Esophagus squamous epithelium (tissue), 5 donors: ENCODE results near the gene PDPR. TPM values are rescaled to one million over a fixed set of nuclear protein-coding genes. Genes with fewer than 3 reads are reported as not detected.
"Not testable (repeated sequence)": the region's sequence is repeated elsewhere in the genome, so short reads cannot be mapped to it uniquely, and the experiment has no call there.

ENCODE experiments used
- DNase-seq: peaks from one replicate; lab custom pipeline; 2025; lab: John Stamatoyannopoulos, UW
- H3K27ac ChIP-seq, 4 donors: fragments of 200-600 bp; sonication (generic); one replicate each; pipeline ENCODE4 v1.5.1; 2016 to 2019; ENCODE audit warnings: mild to moderate bottlenecking in 1 of 4
- H3K27me3 ChIP-seq, 4 donors: fragments of 200-600 bp; sonication (generic); 1 replicate in 3 of 4; 2 replicates in 1 of 4; pipeline versions ENCODE4 v1.5.1 to v1.6.0; 2017 to 2021; ENCODE audit warnings: antibody characterized with exemption in 1 of 4
- H3K36me3 ChIP-seq, 3 donors: fragments of 200-600 bp; sonication (generic); one replicate each; pipeline ENCODE4 v1.5.1; 2016 to 2019
- H3K4me1 ChIP-seq, 3 donors: fragments of 200-600 bp; sonication (generic); one replicate each; pipeline ENCODE4 v1.5.1; 2017 to 2019
- H3K4me3 ChIP-seq, 4 donors: fragments of 200-600 bp; sonication (generic); 1 replicate in 3 of 4; 2 replicates in 1 of 4; pipeline ENCODE4 v1.5.1; 2016 to 2019; ENCODE audit warnings: mild to moderate bottlenecking in 2 of 4, moderate library complexity in 1 of 4
- H3K9me3 ChIP-seq, 3 donors: fragments of 200-600 bp; sonication (generic); one replicate each; pipeline ENCODE4 v1.5.1; 2016 to 2019
- WGBS, 2 donors: methylation state at CpG; one replicate each; pipeline ENCODE4 v1.1.5; 2018; 5-methylcytosine and 5-hydroxymethylcytosine counted together
- intact Hi-C: fragments of 100-400 bp; cut with DNase I; formaldehyde crosslinking; loops from one replicate; pipeline ENCODE4 v1.15.0; 2022
- total RNA-seq, 4 donors: library from RNA; depleted of rRNA; stranded (reverse); fragments of >200 nt; gene quantifications; one replicate each; pipeline ENCODE4 v1.1.0, GENCODE V29; 2016
- donor health status: DM: yes; HTN: yes; CAD: no.

Gene PDPR
- total RNA-seq, 4 donors from 2014 or later: 5.0 to 24.6 (median 11.7) TPM

GRCh38 chr16:70190574-70190973, 76.4 kb downstream of the PDPR start:
- intact Hi-C loops: not testable (repeated sequence)

GRCh38 chr16:70196683-70197300, 82.7 kb downstream of the PDPR start:
- H3K4me1 ChIP-seq, H3K27me3 ChIP-seq, DNase-seq, H3K4me3 ChIP-seq, H3K9me3 ChIP-seq, H3K36me3 ChIP-seq, intact Hi-C loops, H3K27ac ChIP-seq: not testable (repeated sequence)
- no CpG with 5 or more reads among the region's 12 CpGs for WGBS, 2 donors

More at GRCh38 chr16:70190574-70190973, 76.4 kb downstream of the PDPR start:
- H3K4me1 ChIP-seq, H3K27me3 ChIP-seq, H3K36me3 ChIP-seq, DNase-seq, H3K4me3 ChIP-seq, H3K27ac ChIP-seq, H3K9me3 ChIP-seq: not testable (repeated sequence)
- no CpG with 5 or more reads among the region's 5 CpGs for WGBS, 2 donors

- H3K27ac ChIP-seq, DNase-seq, H3K27me3 ChIP-seq, H3K4me1 ChIP-seq, intact Hi-C loops, H3K36me3 ChIP-seq, H3K4me3 ChIP-seq, H3K9me3 ChIP-seq: not testable (repeated sequence)
- 75 to 100% methylated on average over 3 to 4 of the region's 7 CpGs for WGBS, 2 donors
Measured at GRCh38 chr16:70197611-70198010, 83.5 kb downstream of the PDPR start.

- intact Hi-C loops, DNase-seq, H3K4me3 ChIP-seq, H3K36me3 ChIP-seq, H3K4me1 ChIP-seq, H3K27ac ChIP-seq, H3K27me3 ChIP-seq, H3K9me3 ChIP-seq: not testable (repeated sequence)
- 83 to 100% methylated on average over 1 to 2 of the region's 9 CpGs for WGBS, 2 donors
Measured at GRCh38 chr16:70198230-70198629, 84.1 kb downstream of the PDPR start.

GRCh38 chr16:70198666-70199065, 84.5 kb downstream of the PDPR start:
- H3K4me3 ChIP-seq, H3K36me3 ChIP-seq, DNase-seq, intact Hi-C loops, H3K27ac ChIP-seq, H3K27me3 ChIP-seq, H3K4me1 ChIP-seq, H3K9me3 ChIP-seq: not testable (repeated sequence)
- WGBS, 2 donors: 43 to 75% methylated on average over 1 to 3 of the region's 3 CpGs

GRCh38 chr16:70199170-70199569, 85.0 kb downstream of the PDPR start:
- H3K27me3 ChIP-seq, H3K27ac ChIP-seq, H3K36me3 ChIP-seq, H3K4me3 ChIP-seq, intact Hi-C loops, DNase-seq, H3K4me1 ChIP-seq, H3K9me3 ChIP-seq: not testable (repeated sequence)
- WGBS, 2 donors: 82 to 84% methylated on average over 7 to 8 of the region's 9 CpGs

- intact Hi-C loops, H3K4me1 ChIP-seq, H3K9me3 ChIP-seq, H3K4me3 ChIP-seq, H3K27ac ChIP-seq, H3K36me3 ChIP-seq, DNase-seq, H3K27me3 ChIP-seq: not testable (repeated sequence)
- 82 to 89% methylated on average over 3 to 8 of the region's 8 CpGs for WGBS, 2 donors
Measured at GRCh38 chr16:70200063-70200462, 85.9 kb downstream of the PDPR start.

GRCh38 chr16:70203508-70203907, 89.4 kb downstream of the PDPR start:
- H3K27ac ChIP-seq, DNase-seq, H3K4me3 ChIP-seq, intact Hi-C loops, H3K4me1 ChIP-seq, H3K9me3 ChIP-seq, H3K27me3 ChIP-seq: not testable (repeated sequence)
- peaks cover 0 to 18% (median 0%) of the 10 kb centered on the region in 3 donors for H3K36me3 ChIP-seq
- 65 to 73% methylated on average over 4 of the region's 7 CpGs for WGBS, 2 donors

- H3K4me1 ChIP-seq, H3K27ac ChIP-seq, DNase-seq, H3K9me3 ChIP-seq, H3K27me3 ChIP-seq, H3K4me3 ChIP-seq, intact Hi-C loops: not testable (repeated sequence)
- H3K36me3 ChIP-seq: peaks cover 0 to 20% (median 0%) of the 10 kb centered on the region in 3 donors
- WGBS, 2 donors: no CpG with 5 or more reads among the region's 29 CpGs
Measured at GRCh38 chr16:70204010-70204409, 89.9 kb downstream of the PDPR start.

- H3K27ac ChIP-seq, intact Hi-C loops, H3K4me1 ChIP-seq, H3K27me3 ChIP-seq, H3K4me3 ChIP-seq, DNase-seq, H3K9me3 ChIP-seq: not testable (repeated sequence)
- WGBS, 2 donors: no CpG with 5 or more reads among the region's 46 CpGs
- peaks cover 0 to 26% (median 0%) of the 10 kb centered on the region in 3 donors for H3K36me3 ChIP-seq
Measured at GRCh38 chr16:70204668-70205405, 90.7 kb downstream of the PDPR start.

- H3K9me3 ChIP-seq, H3K27ac ChIP-seq, H3K4me1 ChIP-seq, DNase-seq, H3K27me3 ChIP-seq, intact Hi-C loops, H3K4me3 ChIP-seq: not testable (repeated sequence)
- WGBS, 2 donors: 93 to 96% methylated on average over 3 to 4 of the region's 6 CpGs
- peaks cover 0 to 31% (median 0%) of the 10 kb centered on the region in 3 donors for H3K36me3 ChIP-seq
Measured at GRCh38 chr16:70206382-70206781, 92.2 kb downstream of the PDPR start.
